Activated T-cell treated with anti-CD3 and anti-CD28 coated beads for 24 hours (primary cell): ENCODE results near the gene SYNPO2L.
"Not testable (repeated sequence)": the region's sequence is repeated elsewhere in the genome, so short reads cannot be mapped to it uniquely, and the experiment has no call there.

ENCODE experiments used
- DNase-seq: peaks from one replicate; pipeline ENCODE4 v3.0.0-alpha.2; 2020; ENCODE audit warnings: low read depth

The SYNPO2L gene, protein sequence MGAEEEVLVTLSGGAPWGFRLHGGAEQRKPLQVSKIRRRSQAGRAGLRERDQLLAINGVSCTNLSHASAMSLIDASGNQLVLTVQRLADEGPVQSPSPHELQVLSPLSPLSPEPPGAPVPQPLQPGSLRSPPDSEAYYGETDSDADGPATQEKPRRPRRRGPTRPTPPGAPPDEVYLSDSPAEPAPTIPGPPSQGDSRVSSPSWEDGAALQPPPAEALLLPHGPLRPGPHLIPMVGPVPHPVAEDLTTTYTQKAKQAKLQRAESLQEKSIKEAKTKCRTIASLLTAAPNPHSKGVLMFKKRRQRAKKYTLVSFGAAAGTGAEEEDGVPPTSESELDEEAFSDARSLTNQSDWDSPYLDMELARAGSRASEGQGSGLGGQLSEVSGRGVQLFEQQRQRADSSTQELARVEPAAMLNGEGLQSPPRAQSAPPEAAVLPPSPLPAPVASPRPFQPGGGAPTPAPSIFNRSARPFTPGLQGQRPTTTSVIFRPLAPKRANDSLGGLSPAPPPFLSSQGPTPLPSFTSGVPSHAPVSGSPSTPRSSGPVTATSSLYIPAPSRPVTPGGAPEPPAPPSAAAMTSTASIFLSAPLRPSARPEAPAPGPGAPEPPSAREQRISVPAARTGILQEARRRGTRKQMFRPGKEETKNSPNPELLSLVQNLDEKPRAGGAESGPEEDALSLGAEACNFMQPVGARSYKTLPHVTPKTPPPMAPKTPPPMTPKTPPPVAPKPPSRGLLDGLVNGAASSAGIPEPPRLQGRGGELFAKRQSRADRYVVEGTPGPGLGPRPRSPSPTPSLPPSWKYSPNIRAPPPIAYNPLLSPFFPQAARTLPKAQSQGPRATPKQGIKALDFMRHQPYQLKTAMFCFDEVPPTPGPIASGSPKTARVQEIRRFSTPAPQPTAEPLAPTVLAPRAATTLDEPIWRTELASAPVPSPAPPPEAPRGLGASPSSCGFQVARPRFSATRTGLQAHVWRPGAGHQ

DNA sequence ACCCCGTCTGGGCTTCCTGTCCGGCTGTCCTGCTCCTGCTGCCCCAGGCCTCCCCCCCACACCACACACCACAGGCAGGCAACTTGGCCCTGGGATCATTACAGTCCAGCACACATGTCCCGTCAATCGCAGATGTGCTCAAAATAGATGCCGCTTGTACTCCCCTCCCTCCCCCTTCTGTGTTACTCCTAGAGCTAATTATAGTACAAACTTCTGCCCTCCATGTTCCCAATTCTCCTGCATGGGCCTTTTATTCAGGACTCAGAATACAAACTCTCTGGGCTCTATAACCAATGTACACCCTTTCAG lies at the start of gene SYNPO2L:
Gene SYNPO2L, minus strand, starts transcription at position 40 of the 309 bp plus-strand sequence. CDS start 107 bp downstream, outside the sequence.
- DNase-seq = no peak

DNA sequence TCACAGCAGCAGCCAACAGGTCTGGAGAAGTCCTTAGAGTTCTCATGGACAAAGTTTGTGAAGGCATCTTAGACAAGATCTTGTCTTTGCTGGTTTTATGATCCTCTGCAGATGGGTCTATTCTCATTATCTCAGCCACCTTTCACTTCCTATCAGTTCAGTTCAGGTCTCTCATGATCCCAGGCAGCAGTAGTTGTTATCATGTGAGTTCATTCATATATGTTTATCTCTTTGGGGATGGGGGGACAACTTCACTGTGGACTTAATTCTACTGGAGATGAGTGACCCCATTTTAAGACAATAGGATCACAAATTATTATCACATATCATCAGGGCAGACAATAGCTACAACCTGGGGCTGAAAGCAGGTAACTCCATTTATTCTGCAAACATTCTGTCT lies 48.1 kb upstream of the SYNPO2L start:
- not testable (repeated sequence) for DNase-seq

DNA sequence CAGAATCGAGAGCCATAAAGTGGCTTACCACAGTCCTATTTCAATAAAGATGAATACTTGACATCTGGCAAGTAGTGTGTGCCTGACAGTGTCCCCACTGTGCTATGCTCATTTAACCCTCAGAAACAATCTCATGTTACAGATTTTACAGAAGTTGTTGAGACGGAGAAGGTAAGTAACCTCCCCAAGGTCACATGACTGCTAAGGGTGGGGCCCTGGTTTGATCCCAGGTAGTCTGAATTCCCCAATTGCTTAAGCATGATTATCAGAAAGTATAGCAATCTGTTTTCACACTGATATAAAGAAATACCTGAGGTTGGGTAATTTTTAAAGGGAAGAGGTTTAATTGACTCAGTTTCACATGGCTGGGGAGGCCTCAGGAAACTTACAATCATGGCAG lies 43.0 kb upstream of the SYNPO2L start:
- not testable (repeated sequence) for DNase-seq

DNA sequence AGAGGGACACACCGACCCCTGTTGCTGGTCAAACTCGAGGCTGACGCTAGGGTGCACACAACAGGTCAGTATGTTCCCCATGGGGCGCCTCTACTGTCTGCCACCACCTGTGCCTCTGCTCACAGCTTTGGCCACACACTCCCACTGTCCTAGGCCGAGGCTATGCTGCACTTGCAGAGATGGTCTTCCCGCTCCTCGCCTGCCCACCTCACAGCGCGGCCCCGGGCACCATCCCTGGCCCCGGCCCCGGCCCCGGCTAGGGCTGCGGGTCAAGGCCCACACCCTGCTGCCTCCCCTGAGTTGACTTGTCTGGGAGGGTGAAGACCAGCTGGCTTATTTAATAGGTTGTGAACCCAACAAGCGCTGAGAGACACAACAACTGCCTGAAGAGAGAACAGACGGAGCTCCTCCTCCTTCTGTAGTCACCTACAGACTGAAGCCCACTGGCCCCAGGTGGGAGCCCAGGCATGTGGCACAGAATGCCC lies 41.9 kb upstream of the SYNPO2L start, which contains the start of gene AGAP5:
Gene AGAP5, minus strand, starts transcription at position 435 of the 485 bp plus-strand sequence. Its CDS starts 354 bp downstream, at position 81.
- not testable (repeated sequence) for DNase-seq

DNA sequence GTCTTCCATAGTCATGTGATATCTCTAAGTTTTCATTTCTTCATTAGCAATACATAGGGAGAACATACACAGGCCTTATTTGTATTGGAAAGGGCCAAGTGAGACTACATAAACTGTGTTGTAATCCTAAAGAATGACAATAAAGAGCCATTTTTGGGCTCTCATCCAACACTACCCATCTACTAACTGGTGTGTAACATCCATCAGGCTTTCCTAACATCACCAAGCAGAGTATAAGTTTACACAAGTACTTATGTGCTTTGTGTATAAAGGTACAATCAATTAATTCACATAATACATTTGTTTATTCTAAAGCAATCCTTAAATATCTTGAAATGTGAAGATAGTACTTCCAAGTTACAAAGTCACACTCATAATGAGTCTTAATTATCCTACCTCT lies 39.5 kb upstream of the SYNPO2L start:
- DNase-seq = not testable (repeated sequence)

DNA sequence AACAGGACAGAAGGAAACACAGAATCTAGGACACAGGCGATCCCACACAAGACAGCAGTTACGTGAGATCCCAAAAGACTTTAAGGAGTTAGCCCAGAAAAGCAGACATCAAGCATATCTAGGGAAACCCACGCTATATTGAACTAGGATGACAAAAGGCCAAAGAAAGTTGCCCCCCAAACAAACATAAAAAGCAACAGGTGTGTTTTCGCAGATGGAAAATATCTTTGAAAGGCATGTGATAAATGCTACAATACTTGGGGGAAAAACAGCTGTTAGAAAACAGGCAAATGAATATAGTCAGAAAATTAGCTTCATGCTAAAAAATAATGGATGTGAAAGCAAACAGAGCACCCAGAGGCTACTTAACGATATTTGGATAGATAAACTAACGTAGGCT lies 34.9 kb upstream of the SYNPO2L start:
- not testable (repeated sequence) for DNase-seq

DNA sequence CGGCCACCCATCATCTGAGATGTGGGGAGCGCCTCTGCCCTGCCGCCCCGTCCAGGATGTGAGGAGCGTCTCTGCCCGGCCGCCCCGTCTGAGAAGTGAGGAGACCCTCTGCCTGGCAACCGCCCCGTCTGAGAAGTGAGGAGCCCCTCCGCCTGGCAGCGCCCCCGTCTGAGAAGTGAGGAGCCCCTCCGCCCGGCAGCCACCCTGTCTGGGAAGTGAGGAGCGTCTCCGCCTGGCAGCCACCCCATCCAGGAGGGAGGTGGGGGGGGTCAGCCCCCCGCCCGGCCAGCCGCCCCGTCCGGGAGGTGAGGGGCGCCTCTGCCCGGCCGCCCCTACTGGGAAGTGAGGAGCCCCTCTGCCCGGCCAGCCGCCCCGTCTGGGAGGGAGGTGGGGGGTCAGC lies 33.8 kb upstream of the SYNPO2L start:
- DNase-seq = not testable (repeated sequence)

DNA sequence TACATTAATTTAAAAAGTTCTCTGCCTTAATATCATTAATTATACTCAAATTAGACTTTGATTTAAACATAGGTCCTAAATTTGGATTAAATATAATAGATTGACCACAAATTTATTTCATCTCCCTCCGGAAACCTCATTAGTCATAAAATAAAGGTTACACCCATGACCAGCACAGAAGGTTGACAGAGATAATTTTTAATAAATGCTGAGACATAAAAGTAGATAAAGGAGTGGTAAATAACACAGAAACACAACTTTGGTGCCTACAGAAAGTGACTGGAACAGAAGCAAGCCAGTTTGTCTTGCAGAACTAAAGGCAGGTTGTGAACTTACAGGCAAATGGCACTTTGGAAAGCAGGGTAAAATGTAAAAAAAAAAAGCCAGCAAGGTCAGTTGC lies 31.8 kb upstream of the SYNPO2L start:
- not testable (repeated sequence) for DNase-seq

DNA sequence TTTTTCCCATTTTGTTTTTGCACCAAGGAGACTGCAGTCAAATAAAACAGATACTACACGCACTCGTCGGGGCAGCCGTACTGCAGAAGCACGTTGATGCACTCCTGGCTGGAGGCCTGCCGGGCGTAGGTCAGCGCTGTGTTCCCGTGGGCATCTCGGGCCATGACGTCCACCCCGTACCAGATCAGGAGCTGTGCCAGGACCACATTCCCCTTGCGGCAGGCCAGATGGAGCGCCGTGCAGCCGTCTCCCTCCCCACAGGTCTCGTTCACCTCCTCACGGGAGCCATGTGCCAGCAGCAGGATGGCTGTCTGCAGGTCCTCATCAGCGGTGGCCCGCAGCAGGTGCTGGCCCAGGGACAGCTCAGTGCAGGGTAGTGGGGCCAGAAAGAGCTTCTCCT lies 18.7 kb upstream of the SYNPO2L start:
- DNase-seq = not testable (repeated sequence)

DNA sequence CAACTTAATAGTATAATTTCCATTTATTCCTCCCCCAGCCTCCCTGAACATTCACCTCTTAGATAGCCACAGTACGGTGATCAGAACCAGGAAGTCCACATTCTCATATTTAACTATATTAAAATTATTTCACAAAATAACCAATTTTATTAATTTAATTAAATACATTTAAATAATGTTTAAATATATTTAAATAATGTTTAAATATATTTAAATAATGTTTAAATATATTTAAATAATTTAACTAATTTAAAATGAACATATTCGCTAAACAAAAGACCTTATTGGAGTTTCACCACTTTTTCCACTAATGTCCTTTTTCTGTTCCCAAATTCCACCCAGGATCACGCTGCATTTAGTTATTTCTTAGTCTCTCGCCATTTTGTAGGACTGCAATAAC lies 12.5 kb upstream of the SYNPO2L start:
- not testable (repeated sequence) for DNase-seq

DNA sequence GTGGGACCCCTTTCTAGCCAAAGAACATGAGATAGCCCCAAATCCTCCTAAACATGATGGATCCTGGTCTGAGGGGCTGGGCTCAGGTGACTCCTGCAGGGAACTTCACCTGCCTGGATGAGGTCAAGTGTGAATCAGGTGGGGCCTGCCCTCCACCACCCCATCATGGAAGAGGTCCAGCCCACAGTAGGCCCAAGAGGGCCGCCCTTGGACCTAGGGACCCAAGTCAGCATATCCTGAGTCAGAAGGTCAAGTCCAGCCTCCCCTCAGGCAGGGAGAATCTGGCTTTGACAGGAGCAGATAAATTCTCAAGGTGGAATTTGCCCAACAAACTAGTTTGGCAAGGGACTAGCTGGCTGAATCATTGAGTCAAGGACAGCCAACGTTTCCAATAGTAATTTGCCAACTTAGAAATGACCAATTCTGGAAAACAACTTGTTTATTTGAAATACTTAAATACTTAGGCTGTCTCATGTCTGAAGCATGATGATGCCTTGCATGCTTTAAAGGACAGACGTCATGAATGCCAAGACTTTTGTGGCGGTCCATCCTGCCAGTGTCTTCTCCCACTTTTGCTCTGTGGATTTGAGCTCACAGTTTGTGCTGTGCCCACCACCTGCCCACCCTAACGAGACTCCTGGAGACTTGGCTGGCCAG lies 10.5 kb upstream of the SYNPO2L start:
- not testable (repeated sequence) for DNase-seq

DNA sequence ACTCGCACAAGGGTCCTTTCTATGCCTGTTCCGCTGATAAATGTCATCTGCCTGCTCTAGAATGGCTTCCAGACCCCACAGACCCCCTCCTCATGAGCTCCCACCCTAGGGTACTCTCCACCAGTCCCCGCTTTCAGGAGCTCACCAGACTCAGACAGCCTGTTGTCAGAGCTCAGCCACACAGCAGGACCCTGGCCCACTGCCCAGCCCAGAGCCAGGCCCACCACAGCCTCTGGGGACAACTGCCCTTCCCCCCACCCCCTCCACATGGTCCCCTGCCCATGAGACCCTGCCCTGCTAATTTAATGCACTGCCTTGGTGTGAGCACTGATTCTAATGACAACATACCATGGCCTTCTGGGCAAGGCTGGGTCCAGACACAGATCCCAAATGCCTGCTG lies 9.8 kb upstream of the SYNPO2L start:
- DNase-seq = not testable (repeated sequence)

DNA sequence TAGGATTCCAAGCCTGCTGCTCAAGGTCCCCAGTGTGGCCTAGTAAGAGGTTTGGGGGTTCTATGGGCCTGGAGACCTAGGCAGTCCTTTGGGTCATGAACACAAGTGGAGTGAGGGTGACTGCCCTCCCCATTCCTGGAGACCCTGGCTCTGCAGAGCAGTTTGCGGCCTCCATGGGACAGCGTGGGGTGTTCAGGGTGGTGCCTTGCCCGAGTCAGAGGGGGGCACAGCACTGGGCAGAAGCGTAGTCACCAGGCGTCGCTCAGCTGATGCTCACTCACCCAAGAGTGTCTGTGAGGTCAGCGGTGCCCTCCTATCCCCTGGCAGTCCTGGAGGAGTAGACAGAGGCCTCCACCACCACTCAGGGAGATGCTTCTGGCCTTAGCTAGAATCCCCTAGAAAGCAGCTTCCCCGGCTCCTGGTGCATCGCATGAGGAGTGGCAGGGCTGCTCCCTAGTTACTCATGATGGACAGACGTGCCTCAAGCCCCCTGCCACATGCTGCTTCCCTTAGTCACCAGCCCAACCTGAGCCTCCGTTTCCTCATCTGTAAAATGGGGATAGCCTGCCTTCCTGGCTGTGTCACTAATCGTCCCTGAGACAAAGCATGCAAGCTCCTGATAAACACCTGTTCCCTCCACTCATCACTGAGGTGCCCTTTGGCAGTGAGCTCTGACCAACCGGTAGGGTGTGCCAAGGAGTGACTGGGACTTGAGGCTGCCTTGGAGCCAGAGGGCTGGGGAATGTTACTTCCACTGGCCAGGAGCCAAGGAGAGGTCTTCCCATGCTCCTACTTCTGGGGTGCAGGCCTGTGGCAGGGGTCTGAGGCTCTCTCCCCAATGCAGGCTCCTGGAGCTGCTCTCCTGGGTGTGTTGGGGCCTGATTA lies 8.6 kb upstream of the SYNPO2L start:
- DNase-seq = not testable (repeated sequence)

DNA sequence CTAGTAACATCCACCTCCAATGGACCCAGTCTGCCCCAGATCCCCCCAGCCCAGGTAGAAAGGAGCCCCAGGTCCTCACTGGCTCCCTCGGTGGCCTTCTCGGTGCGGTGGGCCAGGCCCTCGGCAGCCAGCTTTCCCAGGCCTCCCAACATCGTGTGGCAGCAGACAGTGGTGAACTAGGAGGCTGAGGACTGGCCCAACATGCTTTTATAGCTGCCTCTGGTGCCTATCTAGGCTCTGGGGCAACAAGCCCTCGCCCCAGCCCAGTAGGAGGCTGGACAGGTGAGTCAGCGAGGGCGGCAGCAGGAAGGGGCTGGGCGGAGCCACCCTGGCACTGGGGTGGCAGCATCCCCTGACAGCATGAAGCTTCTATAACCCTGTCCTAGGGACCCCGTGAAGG lies 7.8 kb upstream of the SYNPO2L start:
- DNase-seq = not testable (repeated sequence)

DNA sequence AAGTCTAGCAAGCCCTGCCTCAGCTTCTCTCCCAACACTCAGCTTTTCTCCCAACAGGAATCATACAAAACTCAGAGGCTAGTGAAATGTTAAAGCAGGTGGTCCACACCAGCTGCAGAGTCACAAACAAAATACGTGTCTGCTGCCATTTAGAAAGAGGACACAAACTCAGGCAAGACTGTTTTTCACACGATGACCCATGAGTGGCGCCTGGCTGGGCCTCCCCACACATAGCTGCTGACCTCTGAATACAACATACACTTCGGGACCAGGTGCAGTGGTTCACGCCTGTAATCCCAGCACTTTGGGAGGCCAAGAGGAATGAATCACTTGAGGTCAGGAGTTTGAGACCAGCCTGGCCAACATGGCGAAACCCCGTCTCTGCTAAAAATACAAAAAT lies 6.9 kb upstream of the SYNPO2L start:
- DNase-seq = not testable (repeated sequence)

DNA sequence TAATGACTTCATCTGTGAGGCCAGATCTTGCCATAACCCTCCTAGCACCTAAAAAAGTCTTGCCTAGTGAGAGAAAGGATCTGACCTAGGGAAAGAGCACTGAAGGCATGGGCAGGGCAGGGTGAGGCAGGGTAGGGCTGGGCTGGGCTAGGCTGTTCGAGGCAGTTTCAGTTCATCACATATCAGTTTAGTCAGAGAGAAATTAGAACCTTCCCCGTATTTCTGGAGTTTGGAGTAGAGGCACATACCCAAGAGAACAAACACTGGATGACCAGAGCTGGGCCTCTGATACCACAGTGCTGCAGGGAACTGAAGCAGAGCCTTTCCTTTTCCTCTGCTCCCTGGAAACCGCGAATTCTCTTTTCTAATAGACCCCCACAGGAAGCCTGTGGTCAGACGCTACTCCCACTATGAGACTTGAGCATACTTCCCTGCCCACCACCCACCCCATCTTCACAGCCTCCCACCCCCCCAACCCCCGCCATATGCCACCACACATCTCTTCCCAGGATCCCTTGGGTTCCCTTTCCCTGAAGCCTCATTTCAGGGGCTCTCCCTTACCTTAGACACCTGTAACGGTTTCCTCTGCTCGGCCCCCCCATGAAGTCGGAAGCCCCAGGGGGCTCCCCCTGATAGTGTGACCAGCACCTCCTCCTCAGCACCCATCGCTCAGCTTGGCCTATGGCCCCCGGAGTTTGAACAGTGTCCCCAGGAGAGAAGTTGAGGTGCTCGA lies 406 bp downstream of the SYNPO2L start:
- DNase-seq = no peak

DNA sequence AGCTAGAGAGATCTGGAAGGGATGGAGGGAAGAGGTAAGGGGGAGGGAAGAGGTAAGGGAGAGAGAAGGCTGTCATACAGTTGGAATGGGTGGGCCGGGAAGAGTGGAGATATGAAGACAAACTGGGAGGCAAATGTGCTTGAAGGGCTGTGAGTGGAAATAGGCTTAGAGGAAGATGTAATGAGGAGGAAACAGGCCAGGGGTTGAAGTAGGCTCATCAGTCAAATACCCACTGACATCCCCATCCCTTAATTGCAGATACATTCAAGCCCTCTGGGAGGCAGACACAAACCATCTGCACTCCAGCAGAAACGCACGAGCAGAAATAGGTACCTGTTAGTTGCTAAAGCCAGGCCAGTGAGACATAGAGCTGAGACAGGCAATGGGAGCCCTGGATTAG lies 2.1 kb downstream of the SYNPO2L start:
- no peak for DNase-seq

DNA sequence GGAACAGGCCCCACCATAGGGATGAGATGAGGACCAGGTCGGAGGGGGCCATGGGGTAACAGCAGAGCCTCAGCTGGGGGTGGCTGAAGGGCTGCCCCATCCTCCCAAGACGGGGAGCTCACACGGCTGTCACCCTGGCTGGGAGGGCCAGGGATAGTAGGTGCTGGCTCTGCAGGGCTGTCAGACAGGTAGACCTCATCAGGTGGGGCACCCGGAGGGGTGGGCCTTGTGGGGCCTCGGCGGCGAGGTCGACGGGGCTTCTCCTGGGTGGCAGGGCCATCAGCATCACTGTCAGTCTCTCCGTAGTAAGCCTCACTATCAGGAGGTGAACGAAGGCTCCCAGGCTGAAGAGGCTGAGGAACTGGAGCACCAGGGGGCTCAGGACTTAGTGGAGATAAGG lies 2.6 kb downstream of the SYNPO2L start:
- DNase-seq = no peak

DNA sequence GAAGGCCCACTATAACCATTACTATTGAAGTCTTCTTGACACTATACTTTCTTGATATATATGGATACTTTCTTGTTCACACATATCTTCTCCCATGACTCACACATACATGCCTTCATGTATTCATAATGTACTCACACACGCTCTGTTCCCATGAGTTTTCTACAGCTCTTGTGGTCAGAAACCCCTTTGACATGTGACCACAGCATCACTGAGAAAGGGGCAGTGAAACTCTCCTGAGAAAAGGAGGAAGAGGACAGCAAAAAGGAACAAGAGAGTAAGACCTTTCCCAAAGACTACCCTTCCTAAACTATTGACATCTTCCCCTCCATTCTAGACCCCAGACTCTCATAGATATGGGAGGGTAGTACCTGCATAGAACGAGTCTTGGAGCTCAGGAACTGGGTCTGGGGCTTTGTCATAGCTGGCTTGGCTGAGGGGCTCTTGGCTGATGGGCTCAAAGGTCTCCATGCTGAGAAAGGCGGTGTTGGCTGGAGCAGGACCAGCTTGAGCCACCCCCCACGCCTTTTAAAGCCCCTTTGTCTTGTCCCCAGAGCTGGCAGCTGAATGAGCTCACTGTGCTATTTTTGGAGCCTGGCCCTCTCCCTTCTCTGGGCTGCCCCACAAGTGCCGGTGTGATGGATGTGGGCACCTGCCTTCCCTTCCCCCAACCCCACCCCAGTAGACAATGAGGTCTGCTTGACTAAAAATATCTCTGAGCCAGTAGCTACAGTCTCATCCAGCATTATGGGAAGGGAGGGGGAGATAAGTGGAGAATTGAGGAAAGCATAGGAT lies 5.1 kb downstream of the SYNPO2L start:
- no peak for DNase-seq
